Raji (cell line): Measurements from ENCODE around the gene VAMP5.
A peak's percentile ranks its signal among the peaks of the same experiment; 100 is the strongest.

ENCODE experiments used
- POLR2A ChIP-seq: IDR thresholded peaks from 2 replicates; pipeline ENCODE4 v1.6.1; 2011; ENCODE audit warnings: low read depth, low read length, control low read depth; ENCODE audit not compliant: insufficient read depth

VAMP5 gene

DNA sequence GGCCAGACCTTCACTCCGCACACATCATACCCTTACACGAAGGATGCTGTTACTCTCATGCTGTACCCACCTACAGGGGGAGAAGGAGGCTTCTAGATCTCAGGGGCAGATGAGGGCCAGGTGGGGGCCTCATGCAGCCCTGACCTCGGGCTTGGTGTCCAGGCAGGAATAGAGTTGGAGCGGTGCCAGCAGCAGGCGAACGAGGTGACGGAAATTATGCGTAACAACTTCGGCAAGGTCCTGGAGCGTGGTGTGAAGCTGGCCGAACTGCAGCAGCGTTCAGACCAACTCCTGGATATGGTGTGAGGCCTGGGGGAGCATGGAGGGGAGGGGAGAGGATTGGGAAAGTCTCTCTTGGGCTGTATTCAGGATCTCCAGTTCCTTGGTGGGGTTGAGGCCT is 7.3 kb downstream of the VAMP5 start:
- no peak for TF ChIP-seq POLR2A

DNA sequence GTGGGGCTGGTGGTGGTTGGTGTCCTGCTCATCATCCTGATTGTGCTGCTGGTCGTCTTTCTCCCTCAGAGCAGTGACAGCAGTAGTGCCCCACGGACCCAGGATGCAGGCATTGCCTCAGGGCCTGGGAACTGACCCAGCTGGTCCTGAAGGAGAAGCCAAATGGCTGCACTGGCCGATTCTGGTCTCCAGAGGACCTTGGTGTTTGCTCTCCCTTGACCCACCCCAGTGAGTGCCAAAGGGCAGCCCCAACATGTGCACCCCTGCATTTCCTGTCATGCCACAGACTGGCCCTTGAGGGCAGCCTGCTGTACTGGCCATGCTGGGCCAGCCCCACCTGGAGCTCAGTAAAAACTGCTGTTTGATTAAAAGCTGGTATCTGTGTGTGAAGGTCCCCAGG is 8.8 kb downstream of the VAMP5 start:
- no peak for TF ChIP-seq POLR2A

- TF ChIP-seq POLR2A = no peak
Observed at GRCh38 chr2:85594715-85595300, 10.6 kb downstream of the VAMP5 start.

DNA sequence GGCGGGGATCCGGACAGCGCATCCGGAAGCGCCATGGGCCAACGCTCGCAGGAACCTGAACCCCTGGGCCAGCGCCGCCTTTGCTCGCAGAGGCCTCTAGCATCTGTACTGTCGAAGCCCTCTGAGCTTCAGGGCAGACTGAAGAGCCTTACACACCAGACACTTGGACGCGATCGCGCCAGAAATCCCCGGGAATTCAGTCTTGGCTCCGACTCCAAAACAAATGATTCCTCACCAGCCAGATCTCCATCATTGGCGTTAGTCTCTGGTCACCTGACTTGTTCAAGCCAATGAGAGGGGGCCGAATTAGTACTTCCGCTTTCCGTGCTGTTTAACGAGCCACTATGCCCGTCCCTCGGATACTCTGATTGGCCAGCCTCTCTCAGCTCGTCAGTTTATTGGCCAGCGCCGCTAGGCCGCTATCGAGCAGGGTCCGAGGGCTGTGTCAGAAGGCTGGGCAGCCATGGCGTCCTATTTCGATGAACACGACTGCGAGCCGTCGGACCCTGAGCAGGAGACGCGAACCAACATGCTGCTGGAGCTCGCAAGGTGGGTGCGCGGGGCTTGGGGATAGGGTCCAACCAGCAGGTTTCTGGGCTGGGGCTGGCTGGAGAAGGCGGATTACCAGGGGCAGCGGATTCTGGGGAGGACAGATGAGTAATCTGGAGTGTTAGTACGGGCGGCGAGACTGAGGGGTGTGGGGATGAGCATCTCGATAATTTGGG is 11.2 kb downstream of the VAMP5 start, which contains the start of gene RNF181:
Gene RNF181, plus strand, starts transcription at position 445 of the 725 bp plus-strand sequence. Its CDS starts 19 bp downstream, at position 464.
- TF ChIP-seq POLR2A = peak; percentile 93

GRCh38 chr2:85596026-85596333 is 11.7 kb downstream of the VAMP5 start:
- TF ChIP-seq POLR2A = no peak

GRCh38 chr2:85596486-85597143 is 12.4 kb downstream of the VAMP5 start:
- no peak for TF ChIP-seq POLR2A

GRCh38 chr2:85597241-85597640 is 13.0 kb downstream of the VAMP5 start:
- no peak for TF ChIP-seq POLR2A

DNA sequence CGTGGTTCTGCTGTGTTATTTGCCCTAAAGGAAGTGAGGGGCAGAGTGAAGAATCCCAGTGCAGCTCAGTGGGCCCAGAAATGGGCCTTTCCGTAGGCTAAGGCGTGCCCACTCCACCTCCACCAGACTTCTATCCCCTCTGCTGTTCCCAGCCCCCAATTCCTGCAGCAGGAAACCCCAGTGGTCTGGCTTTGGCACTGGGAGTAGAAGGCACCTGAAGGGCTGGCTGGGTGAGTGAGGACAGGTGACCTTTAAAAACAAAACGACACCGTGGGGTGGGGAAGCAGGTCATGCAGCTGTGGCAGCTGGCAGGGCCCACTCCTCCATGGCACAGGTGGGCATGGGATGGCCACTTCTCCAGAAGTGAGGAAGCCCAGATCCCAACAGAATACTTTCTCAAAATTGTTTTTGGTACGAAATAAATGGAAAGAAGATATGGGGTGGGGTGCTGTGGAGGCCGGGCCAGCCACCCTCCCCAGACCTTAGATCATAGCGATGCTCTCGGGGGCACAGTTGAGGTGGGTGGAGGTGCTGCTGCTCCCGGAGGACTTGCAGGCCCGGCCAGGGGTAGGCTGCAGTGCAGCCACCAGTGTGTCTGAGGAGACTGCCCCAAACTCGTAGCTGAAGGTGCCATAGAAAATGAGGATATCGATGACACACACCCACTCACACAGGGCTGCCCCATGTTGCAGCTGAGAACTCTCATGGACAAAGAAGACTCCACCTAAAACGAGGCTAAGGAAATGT is 14.5 kb downstream of the VAMP5 start:
- no peak for TF ChIP-seq POLR2A

DNA sequence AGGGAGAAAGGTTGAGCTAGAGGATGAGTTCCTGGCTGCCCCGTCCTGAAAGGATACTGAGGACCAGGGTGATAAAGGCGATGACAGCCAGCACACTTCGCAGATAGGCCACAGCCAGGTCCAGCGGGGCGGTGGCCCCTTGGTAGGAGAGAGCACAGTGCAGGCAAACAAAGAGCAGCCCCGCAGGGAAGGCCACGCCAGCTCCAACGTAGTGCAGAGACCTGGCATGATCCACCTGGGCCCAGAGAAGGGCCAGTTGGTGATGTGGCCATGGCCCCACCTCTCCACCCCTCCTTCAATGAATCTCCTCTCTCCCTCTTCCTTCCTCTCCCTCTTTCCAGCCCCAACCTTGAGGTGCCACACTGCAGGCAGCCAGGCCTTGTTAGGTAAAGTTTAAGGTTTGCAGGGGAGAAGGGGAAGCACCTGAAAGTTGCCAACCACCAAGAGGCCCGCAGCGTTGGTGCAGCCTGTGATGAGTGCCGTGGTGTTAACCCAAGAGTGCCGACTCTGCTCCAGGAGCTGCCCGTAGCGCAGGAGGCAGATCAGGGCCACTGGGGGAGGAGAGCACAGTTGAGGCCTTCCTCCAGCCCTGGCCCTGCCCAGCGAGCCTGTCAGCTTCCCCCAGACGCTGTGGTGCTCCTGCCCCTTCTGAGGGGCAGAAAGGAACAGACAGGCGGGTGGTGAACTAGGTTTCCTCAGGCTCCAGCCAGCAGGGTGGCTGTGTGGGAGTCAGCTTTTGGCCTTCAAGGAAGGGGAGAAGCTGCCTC is 15.4 kb downstream of the VAMP5 start:
- no peak for TF ChIP-seq POLR2A

DNA sequence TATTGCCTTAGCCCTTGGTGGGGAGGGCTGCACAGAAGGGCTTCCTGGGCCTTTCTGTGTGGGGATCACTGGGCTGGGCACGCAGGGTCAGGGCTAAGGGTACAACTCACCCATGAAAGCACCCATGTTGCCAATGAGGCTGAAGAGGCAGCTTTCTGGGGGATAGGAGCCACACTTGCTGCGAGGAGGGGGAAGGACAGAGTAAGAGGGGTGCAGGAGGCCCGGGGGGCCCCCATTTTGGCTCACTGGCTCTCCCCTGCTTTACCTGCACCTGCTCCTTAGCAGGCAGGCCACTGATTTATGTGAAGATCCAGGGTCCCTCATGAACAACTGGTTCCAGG is 16.0 kb downstream of the VAMP5 start:
- TF ChIP-seq POLR2A = no peak

GRCh38 chr2:85600951-85601770 is 16.9 kb downstream of the VAMP5 start:
- TF ChIP-seq POLR2A = no peak

- TF ChIP-seq POLR2A = no peak
Observed at GRCh38 chr2:85601771-85602475, 17.7 kb downstream of the VAMP5 start.

DNA sequence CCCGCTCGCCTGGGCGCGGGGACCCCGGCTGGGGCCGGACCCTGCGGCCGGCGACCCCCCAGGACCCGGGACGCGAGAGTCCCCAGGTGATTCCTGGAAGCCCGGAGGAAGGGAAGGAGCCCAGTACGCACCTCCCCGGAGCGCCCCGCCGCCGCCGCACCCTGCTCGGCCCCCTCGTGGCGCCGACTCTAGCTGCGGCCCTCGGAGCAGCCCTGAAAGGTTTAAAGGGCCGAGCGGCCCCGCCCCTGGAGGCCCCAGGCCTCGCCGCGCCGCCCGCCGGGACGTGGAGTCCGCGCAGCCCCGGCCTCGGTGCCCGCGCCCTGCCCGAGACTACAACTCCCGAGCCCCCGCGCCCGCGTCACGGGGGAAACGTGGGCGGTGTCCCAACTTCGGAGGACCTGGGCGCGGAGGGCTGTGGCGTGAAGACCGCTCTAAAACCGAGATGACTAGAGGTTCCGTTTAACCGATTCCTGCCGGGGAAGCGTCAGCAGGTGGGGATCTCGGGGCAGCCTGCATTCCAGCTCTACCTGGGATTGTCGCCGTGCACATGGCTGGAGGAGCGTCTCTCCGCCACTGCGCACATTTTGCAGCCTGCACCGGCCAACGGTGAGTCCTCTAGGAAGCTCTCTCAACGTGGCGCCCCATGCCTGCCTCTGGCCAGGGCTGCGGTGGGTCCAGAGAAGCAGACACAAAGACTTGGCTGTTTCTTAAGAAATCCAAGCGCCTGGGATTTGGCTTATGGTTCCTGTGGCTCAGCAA is 18.4 kb downstream of the VAMP5 start, which contains the start of gene TMEM150A:
Gene TMEM150A, minus strand, starts transcription at position 223 of the 759 bp plus-strand sequence. CDS start 750 bp downstream, outside the sequence.
- TF ChIP-seq POLR2A = peak; percentile 42; the same call in 1 of the 2 replicates

- TF ChIP-seq POLR2A = 0 out of 2 replicates have a peak, but pooled peaks have one; percentile 16
Observed at GRCh38 chr2:85604133-85604444, 19.9 kb downstream of the VAMP5 start.
